ENCODE results near the gene ZNF500.
"Not testable (repeated sequence)": the region's sequence is repeated elsewhere in the genome, so short reads cannot be mapped to it uniquely, and the experiment has no call there.

Gene ZNF500

DNA sequence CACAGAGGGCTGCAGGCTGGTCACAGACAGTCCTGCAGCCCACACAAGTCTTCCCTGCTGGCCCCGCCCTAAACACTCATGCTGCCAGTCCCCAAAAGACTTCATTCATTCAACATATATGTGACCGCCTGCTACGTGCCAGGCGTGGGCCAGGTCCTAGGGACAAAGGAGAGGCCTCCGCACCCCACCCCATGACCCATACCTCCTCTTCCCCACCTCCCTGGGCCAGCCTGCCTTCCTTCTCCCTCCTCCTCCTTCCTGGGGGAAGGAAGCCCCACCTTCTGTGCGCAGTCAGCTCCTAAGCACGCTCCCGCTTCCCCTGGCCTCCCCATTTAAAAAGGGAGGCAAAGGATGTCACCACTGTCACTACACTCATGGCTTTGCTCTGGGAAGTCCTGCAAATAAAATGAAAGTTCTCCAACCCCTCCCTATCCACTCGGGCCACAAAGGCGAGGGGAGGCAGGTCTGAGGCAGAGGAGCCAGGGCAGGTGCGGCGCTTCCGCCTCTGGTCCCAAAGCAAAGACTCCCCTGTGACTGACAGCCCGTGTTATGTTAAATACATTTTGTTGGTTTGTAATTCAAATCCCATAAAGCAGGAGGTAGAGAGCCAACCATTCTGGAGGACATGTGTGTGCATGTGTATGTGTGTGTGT, 23.6 kb downstream of the ZNF500 start:
- TF ChIP-seq, protein P1, sequence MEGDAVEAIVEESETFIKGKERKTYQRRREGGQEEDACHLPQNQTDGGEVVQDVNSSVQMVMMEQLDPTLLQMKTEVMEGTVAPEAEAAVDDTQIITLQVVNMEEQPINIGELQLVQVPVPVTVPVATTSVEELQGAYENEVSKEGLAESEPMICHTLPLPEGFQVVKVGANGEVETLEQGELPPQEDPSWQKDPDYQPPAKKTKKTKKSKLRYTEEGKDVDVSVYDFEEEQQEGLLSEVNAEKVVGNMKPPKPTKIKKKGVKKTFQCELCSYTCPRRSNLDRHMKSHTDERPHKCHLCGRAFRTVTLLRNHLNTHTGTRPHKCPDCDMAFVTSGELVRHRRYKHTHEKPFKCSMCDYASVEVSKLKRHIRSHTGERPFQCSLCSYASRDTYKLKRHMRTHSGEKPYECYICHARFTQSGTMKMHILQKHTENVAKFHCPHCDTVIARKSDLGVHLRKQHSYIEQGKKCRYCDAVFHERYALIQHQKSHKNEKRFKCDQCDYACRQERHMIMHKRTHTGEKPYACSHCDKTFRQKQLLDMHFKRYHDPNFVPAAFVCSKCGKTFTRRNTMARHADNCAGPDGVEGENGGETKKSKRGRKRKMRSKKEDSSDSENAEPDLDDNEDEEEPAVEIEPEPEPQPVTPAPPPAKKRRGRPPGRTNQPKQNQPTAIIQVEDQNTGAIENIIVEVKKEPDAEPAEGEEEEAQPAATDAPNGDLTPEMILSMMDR (IDR thresholded peaks at IDR 0.05; ENCODE audit: insufficient read depth, low read length, poor library complexity, severe bottlenecking), result no peak
- H4K20me1 ChIP-seq (ENCODE audit: low read depth, low read length), result no peaks in the 10 kb centered on the region
- no peak overlapping the region for H3K4me3 ChIP-seq (ENCODE audit: insufficient read depth, low read length, poor library complexity, severe bottlenecking)
- no peak overlapping the region for H3K9ac ChIP-seq (ENCODE audit: low read length)
- H3K9me2 ChIP-seq (replicated peaks; ENCODE audit: insufficient read depth, low read length), result no peaks in the 10 kb centered on the region
- H3K4me2 ChIP-seq (ENCODE audit: low read depth, low read length, poor library complexity, severe bottlenecking), result no peak overlapping the region
- H3K27me3 ChIP-seq (ENCODE audit: low read length), result no peaks in the 10 kb centered on the region
- H3K79me2 ChIP-seq (ENCODE audit: insufficient read depth, low read length), result no peaks in the 10 kb centered on the region
- no peaks in the 10 kb centered on the region for H3F3A ChIP-seq (ENCODE audit: insufficient read depth)
- H3K36me3 ChIP-seq (ENCODE audit: low read length), result no peaks in the 10 kb centered on the region
- H2AFZ ChIP-seq (ENCODE audit: low read depth, low read length, severe bottlenecking), result no peak overlapping the region
- no peaks in the 10 kb centered on the region for H3K9me3 ChIP-seq (ENCODE audit: insufficient read depth, low read length)
- no peak overlapping the region for H3K27ac ChIP-seq (ENCODE audit: low read depth, low read length)

DNA sequence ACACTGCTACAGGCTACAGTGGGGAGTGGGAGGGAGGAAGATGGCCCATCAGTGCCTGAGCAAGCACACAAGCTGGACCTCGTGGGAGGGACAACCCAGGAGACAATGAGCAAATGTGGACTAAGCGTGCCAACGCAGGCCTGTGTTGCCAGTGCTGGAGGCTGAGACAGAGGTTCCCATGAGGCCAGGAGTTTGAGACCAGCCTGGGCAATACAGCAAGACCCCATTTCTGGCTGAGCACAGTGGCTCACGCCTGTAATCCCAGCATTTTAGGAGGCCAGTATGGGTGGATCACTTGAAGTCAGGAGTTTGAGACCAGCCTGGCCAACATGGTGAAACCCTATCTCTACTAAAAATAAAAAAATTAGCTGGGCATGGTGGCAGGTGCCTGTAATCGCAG, 28.6 kb downstream of the ZNF500 start:
- not testable (repeated sequence) for H3K79me2 ChIP-seq (ENCODE audit: insufficient read depth, low read length)

DNA sequence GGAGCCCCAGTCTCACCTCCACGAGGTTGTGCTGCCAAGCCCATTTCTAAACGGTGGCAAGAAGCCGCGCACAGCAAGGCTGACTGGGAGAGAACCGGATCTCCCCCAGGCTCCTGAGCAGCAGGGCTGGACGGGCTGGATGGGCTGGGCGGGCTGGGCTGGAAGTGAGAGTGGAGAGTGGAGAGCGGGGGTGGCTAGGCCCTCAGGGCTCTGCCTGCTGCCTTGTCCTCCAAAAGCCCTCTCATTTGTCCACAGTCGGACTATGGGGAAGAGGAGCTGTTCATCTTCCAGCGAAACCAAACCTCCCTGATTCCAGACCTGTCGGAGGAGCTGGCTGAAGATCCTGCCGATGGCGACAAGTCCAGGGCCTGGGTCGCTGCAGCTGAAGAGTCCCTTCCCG, 29.4 kb downstream of the ZNF500 start:
- H3K9me2 ChIP-seq (replicated peaks; ENCODE audit: insufficient read depth, low read length), result no peaks in the 10 kb centered on the region
- 0 out of 2 replicates have a peak, but pooled peaks cover 12% of the 10 kb centered on the region for H3F3A ChIP-seq (ENCODE audit: insufficient read depth)
- H4K20me1 ChIP-seq (ENCODE audit: low read depth, low read length), result no peaks in the 10 kb centered on the region
- no peaks in the 10 kb centered on the region for H3K79me2 ChIP-seq (ENCODE audit: insufficient read depth, low read length)
- no peak overlapping the region for H3K4me2 ChIP-seq (ENCODE audit: low read depth, low read length, poor library complexity, severe bottlenecking)
- H2AFZ ChIP-seq (ENCODE audit: low read depth, low read length, severe bottlenecking), result no peak overlapping the region
- no peak overlapping the region for H3K9ac ChIP-seq (ENCODE audit: low read length)
- H3K9me3 ChIP-seq (ENCODE audit: insufficient read depth, low read length), result no peaks in the 10 kb centered on the region
- no peak overlapping the region for H3K4me3 ChIP-seq (ENCODE audit: insufficient read depth, low read length, poor library complexity, severe bottlenecking)
- no peaks in the 10 kb centered on the region for H3K36me3 ChIP-seq (ENCODE audit: low read length)
- H3K27me3 ChIP-seq (ENCODE audit: low read length), result no peaks in the 10 kb centered on the region
- H3K27ac ChIP-seq (ENCODE audit: low read depth, low read length), result no peak overlapping the region
- TF ChIP-seq EZH2phosphoT487 (conservative IDR thresholded peaks at IDR 0.05; ENCODE audit: low read length), result no peak
- TF ChIP-seq, protein P1 (IDR thresholded peaks at IDR 0.05; ENCODE audit: insufficient read depth, low read length, poor library complexity, severe bottlenecking), result no peak

More for the DNA sequence above, 28.6 kb downstream of the ZNF500 start:
- not testable (repeated sequence) for H3K27me3 ChIP-seq (ENCODE audit: low read length); H3K4me2 ChIP-seq (ENCODE audit: low read depth, low read length, poor library complexity, severe bottlenecking); H3K9ac ChIP-seq (ENCODE audit: low read length); H3K9me2 ChIP-seq (replicated peaks; ENCODE audit: insufficient read depth, low read length); H3K9me3 ChIP-seq (ENCODE audit: insufficient read depth, low read length); H3K27ac ChIP-seq (ENCODE audit: low read depth, low read length); H4K20me1 ChIP-seq (ENCODE audit: low read depth, low read length); H2AFZ ChIP-seq (ENCODE audit: low read depth, low read length, severe bottlenecking); H3F3A ChIP-seq (ENCODE audit: insufficient read depth); H3K36me3 ChIP-seq (ENCODE audit: low read length); H3K4me3 ChIP-seq (ENCODE audit: insufficient read depth, low read length, poor library complexity, severe bottlenecking)

DNA sequence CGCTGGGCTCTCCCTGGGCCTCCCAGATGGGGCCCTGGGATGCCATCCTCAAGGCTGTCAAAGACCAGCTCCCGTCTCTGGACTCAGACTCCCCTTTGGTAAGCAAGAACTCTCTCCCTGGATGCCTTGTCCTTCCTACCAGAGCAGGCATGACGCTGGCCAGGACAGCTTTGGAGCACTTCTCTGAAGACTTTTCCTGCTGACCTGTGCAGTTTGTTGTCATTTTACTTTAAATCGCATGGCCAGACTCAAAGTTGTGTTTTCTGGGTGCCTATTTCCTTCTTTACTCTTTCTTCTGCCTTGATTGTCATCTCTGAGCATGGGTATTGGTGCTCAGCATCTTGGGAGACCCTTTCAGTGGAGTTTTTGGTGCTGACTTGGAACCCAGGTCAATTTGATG, 30.4 kb downstream of the ZNF500 start:
- no peaks in the 10 kb centered on the region for H3K79me2 ChIP-seq (ENCODE audit: insufficient read depth, low read length)
- no peaks in the 10 kb centered on the region for H3K27me3 ChIP-seq (ENCODE audit: low read length)
- H3K4me3 ChIP-seq (ENCODE audit: insufficient read depth, low read length, poor library complexity, severe bottlenecking), result no peak overlapping the region
- TF ChIP-seq, protein P1 (IDR thresholded peaks at IDR 0.05; ENCODE audit: insufficient read depth, low read length, poor library complexity, severe bottlenecking), result no peak
- no peak for TF ChIP-seq EZH2phosphoT487 (conservative IDR thresholded peaks at IDR 0.05; ENCODE audit: low read length)
- no peak overlapping the region for H3K9ac ChIP-seq (ENCODE audit: low read length)
- H4K20me1 ChIP-seq (ENCODE audit: low read depth, low read length), result no peaks in the 10 kb centered on the region
- H3K9me2 ChIP-seq (replicated peaks; ENCODE audit: insufficient read depth, low read length), result no peaks in the 10 kb centered on the region
- H3K9me3 ChIP-seq (ENCODE audit: insufficient read depth, low read length), result no peaks in the 10 kb centered on the region
- H3F3A ChIP-seq (ENCODE audit: insufficient read depth), result 0 out of 2 replicates have a peak, but pooled peaks cover 12% of the 10 kb centered on the region
- no peak overlapping the region for H2AFZ ChIP-seq (ENCODE audit: low read depth, low read length, severe bottlenecking)
- H3K27ac ChIP-seq (ENCODE audit: low read depth, low read length), result no peak overlapping the region
- no peaks in the 10 kb centered on the region for H3K36me3 ChIP-seq (ENCODE audit: low read length)
- H3K4me2 ChIP-seq (ENCODE audit: low read depth, low read length, poor library complexity, severe bottlenecking), result no peak overlapping the region

Data from SU-DHL-6 (cell line).